ENCODE data around the gene CACNA1G. TPM values are rescaled to one million over a fixed set of nuclear protein-coding genes. Genes with fewer than 3 reads are reported as not detected.
A peak's percentile ranks its signal among the peaks of the same experiment; 100 is the strongest.

Gene CACNA1G
- total RNA-seq, 6 donors from 2014 or later = under 0.01 to 0.37 (median 0.11) TPM; not detected in 2

DNA sequence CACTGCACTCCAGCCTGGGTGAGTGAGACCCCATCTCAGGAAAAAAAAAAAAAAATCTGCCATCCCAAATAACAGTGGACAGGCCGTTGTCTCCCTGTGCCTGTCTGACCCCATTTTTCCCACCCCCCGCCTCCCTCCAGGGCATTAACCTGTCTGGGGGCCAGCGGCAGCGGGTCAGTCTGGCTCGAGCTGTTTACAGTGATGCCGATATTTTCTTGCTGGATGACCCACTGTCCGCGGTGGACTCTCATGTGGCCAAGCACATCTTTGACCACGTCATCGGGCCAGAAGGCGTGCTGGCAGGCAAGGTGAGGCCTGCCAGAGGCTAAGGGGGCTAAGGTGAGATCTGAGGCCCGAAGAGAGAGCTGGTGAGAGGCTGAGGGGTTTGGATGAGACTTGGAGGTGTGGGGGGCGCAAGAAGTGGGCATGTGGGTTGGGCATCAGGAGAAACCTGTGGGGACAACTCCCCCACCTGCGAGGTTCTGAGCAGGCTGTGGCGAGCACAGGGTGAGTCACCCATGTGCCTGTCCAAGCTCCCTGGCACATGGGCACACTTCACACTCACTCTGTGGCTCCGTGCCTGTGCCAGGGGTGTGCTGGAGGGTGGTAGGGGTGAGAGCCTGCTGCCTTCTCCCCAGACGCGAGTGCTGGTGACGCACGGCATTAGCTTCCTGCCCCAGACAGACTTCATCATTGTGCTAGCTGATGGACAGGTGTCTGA, 112.5 kb downstream of the CACNA1G start:
- 89 to 94% methylated on average over 13 to 20 of the region's 20 CpGs for WGBS, 2 donors
- H3K36me3 ChIP-seq = no peaks in the 10 kb centered on the region
- H3K27me3 ChIP-seq = no peaks in the 10 kb centered on the region
- H3K4me1 ChIP-seq = peaks cover 0 to 14% (median 2%) of the 10 kb centered on the region in 4 donors
- H3K27ac ChIP-seq = no peak overlapping the region
- no peaks in the 10 kb centered on the region for H3K9me3 ChIP-seq
- no peak overlapping the region for H3K4me3 ChIP-seq
- ATAC-seq (ENCODE audit: low FRiP score in 2 of 2) (peak in 1 of 2 donors; percentile 43), DNase-seq (no peak)
- TF ChIP-seq POLR2AphosphoS5 (IDR thresholded peaks at IDR 0.05) (no peak), EP300 (IDR thresholded peaks at IDR 0.05) (no peak), POLR2A (IDR thresholded peaks at IDR 0.05) (no peak)
- TF ChIP-seq, protein P1, sequence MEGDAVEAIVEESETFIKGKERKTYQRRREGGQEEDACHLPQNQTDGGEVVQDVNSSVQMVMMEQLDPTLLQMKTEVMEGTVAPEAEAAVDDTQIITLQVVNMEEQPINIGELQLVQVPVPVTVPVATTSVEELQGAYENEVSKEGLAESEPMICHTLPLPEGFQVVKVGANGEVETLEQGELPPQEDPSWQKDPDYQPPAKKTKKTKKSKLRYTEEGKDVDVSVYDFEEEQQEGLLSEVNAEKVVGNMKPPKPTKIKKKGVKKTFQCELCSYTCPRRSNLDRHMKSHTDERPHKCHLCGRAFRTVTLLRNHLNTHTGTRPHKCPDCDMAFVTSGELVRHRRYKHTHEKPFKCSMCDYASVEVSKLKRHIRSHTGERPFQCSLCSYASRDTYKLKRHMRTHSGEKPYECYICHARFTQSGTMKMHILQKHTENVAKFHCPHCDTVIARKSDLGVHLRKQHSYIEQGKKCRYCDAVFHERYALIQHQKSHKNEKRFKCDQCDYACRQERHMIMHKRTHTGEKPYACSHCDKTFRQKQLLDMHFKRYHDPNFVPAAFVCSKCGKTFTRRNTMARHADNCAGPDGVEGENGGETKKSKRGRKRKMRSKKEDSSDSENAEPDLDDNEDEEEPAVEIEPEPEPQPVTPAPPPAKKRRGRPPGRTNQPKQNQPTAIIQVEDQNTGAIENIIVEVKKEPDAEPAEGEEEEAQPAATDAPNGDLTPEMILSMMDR (IDR thresholded peaks at IDR 0.05) = no peak

DNA sequence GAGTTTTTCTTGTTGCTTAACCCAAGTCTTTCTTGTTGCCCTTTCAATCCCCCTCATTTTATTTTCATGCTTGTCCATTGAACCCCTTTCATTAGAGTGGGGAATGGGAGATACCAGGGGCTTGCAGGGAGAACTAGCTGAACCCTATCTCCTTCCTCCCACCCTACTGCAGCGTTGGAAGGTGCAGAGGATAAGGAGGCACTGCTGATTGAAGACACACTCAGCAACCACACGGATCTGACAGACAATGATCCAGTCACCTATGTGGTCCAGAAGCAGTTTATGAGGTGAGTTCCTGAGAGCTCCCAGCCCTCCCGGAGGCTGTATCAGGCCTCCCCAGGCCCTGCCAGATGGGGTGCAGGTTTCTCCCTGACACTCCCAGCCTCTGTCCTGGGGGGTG, 114.7 kb downstream of the CACNA1G start:
- Histone ChIP-seq H3K36me3 (no peaks in the 10 kb centered on the region), H3K9me3 (no peaks in the 10 kb centered on the region), H3K4me3 (no peak overlapping the region), H3K27me3 (no peaks in the 10 kb centered on the region), H3K4me1 (peaks cover 0 to 14% (median 2%) of the 10 kb centered on the region in 4 donors), H3K27ac (no peak overlapping the region)
- DNase-seq (no peak), ATAC-seq (ENCODE audit: low FRiP score in 2 of 2) (no peak)
- TF ChIP-seq POLR2A (IDR thresholded peaks at IDR 0.05) = no peak
- TF ChIP-seq, protein P1 (IDR thresholded peaks at IDR 0.05) = no peak
- WGBS, 2 donors = 59 to 67% methylated on average over 1 to 3 of the region's 3 CpGs

DNA sequence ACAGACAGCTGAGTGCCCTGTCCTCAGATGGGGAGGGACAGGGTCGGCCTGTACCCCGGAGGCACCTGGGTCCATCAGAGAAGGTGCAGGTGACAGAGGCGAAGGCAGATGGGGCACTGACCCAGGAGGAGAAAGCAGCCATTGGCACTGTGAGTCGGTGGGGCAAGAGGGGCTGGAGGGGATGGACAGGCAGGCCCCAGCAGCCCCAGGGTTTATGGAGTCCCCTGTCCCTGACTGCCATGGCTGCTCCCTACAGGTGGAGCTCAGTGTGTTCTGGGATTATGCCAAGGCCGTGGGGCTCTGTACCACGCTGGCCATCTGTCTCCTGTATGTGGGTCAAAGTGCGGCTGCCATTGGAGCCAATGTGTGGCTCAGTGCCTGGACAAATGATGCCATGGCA, 115.1 kb downstream of the CACNA1G start:
- Histone ChIP-seq H3K9me3 (no peaks in the 10 kb centered on the region), H3K27me3 (no peaks in the 10 kb centered on the region), H3K4me3 (no peak overlapping the region), H3K27ac (no peak overlapping the region), H3K36me3 (no peaks in the 10 kb centered on the region), H3K4me1 (peaks cover 0 to 12% (median 2%) of the 10 kb centered on the region in 4 donors)
- TF ChIP-seq POLR2AphosphoS5 (IDR thresholded peaks at IDR 0.05) = no peak
- TF ChIP-seq EP300 (IDR thresholded peaks at IDR 0.05) = no peak
- TF ChIP-seq, protein P1 (IDR thresholded peaks at IDR 0.05) = no peak
- no peak for TF ChIP-seq POLR2A (IDR thresholded peaks at IDR 0.05)
- WGBS, 2 donors = 87 to 88% methylated on average over 5 to 7 of the region's 7 CpGs
- no peak for ATAC-seq (ENCODE audit: low FRiP score in 2 of 2)
- no peak for DNase-seq

DNA sequence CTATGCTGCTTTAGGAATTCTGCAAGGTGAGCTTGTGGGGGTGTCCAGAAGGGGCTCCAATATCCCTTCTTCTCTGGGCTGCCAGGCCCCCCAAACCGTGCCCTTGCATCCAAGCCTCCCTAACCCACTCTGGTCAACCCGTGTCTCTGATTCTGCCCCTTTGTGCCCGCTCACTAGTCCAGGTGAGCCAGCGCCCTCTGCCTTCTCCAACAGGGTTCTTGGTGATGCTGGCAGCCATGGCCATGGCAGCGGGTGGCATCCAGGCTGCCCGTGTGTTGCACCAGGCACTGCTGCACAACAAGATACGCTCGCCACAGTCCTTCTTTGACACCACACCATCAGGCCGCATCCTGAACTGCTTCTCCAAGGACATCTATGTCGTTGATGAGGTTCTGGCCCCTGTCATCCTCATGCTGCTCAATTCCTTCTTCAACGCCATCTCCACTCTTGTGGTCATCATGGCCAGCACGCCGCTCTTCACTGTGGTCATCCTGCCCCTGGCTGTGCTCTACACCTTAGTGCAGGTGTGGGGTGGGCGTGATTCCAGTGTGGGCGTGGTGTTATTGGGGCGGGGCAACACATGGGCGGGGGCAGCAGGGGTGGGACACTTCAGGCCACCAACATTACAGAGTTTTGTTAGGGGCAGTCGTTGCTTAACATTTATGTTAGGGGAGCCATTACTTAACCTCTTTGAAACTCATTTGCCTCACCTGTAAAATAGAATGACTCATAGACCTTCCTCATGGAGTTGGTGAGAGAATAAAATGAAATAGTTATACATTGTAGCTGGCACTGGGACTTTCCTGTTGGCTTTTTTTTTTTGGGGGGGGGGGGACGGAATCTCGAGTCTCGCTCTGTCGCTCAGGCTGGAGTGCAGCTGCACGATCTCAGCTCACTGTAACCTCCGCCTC, 115.8 kb downstream of the CACNA1G start:
- TF ChIP-seq POLR2AphosphoS5 (IDR thresholded peaks at IDR 0.05) (no peak), EP300 (IDR thresholded peaks at IDR 0.05) (no peak), POLR2A (IDR thresholded peaks at IDR 0.05) (no peak)
- TF ChIP-seq, protein P1 (IDR thresholded peaks at IDR 0.05) = no peak
- H3K4me1 ChIP-seq = peaks cover under 1 to 12% (median 3%) of the 10 kb centered on the region in 4 donors
- no peak overlapping the region for H3K4me3 ChIP-seq
- H3K36me3 ChIP-seq = no peaks in the 10 kb centered on the region
- no peak for DNase-seq
- ATAC-seq (ENCODE audit: low FRiP score in 2 of 2) = no peak
- 90 to 96% methylated on average over 21 to 24 of the region's 24 CpGs for WGBS, 2 donors
- no peaks in the 10 kb centered on the region for H3K9me3 ChIP-seq
- no peak overlapping the region for H3K27ac ChIP-seq
- H3K27me3 ChIP-seq = no peaks in the 10 kb centered on the region

Other genes with a start within 250 kb of the CACNA1G start
- 10 to 100 TPM; 16.4 to 33.5 (median 19.2) TPM for gene XYLT2, start 214.6 kb upstream of the CACNA1G start, total RNA-seq
- 10 to 100 TPM in 5 of 6 donors, 1 to 10 TPM in 1; 7.3 to 59.1 (median 50.6) TPM for gene MRPL27, start 187.5 kb upstream of the CACNA1G start, total RNA-seq
- gene EME1, start 187.5 kb upstream of the CACNA1G start, total RNA-seq = 10 to 100 TPM in 1 of 6 donors, 1 to 10 TPM in 2, under 1 TPM in 1, not detected in 2; 0.30 to 12.1 (median 1.2) TPM
- 100 to 1,000 TPM in 1 of 6 donors, 10 to 100 TPM in 5; 19.9 to 135 (median 67.0) TPM for gene LRRC59, start 163.2 kb upstream of the CACNA1G start, total RNA-seq
- 100 to 1,000 TPM in 4 of 6 donors, 10 to 100 TPM in 2; 52.3 to 239 (median 120) TPM for gene ACSF2, start 134.5 kb upstream of the CACNA1G start, total RNA-seq
- under 1 TPM in 4 of 6 donors, not detected in 2; 0.13 to 0.30 (median 0.21) TPM for gene CHAD, start 91.8 kb upstream of the CACNA1G start, total RNA-seq
- 10 to 100 TPM; 26.8 to 47.3 (median 34.9) TPM for gene RSAD1, start 81.9 kb upstream of the CACNA1G start, total RNA-seq
- gene MYCBPAP, start 52.3 kb upstream of the CACNA1G start, total RNA-seq = 10 to 100 TPM in 1 of 6 donors, 1 to 10 TPM in 5; 1.0 to 14.7 (median 4.2) TPM
- 10 to 100 TPM in 1 of 6 donors, 1 to 10 TPM in 2, under 1 TPM in 2, not detected in 1; 0.74 to 14.4 (median 1.2) TPM for gene EPN3, start 28.0 kb upstream of the CACNA1G start, total RNA-seq
- gene SPATA20, start 13.5 kb upstream of the CACNA1G start, total RNA-seq = 100 to 1,000 TPM in 2 of 6 donors, 10 to 100 TPM in 4; 32.9 to 111 (median 46.4) TPM
- gene ABCC3, start 74.2 kb downstream of the CACNA1G start, total RNA-seq = 100 to 1,000 TPM in 1 of 6 donors, 10 to 100 TPM in 5; 34.2 to 268 (median 57.7) TPM
- 10 to 100 TPM; 27.9 to 52.9 (median 43.7) TPM for gene ANKRD40, start 147.2 kb downstream of the CACNA1G start, total RNA-seq
- 100 to 1,000 TPM in 2 of 6 donors, 10 to 100 TPM in 4; 38.2 to 625 (median 91.4) TPM for gene LUC7L3, start 158.9 kb downstream of the CACNA1G start, total RNA-seq
- gene ANKRD40CL, start 206.8 kb downstream of the CACNA1G start, total RNA-seq = not detected